ENCODE data around the gene RHOH. TPM values are rescaled to one million over a fixed set of nuclear protein-coding genes. Genes with fewer than 3 reads are reported as not detected.
"Not testable (repeated sequence)": the region's sequence is repeated elsewhere in the genome, so short reads cannot be mapped to it uniquely, and the experiment has no call there.

The RHOH gene
- total RNA-seq, 2 experiments from 2014 or later = 74.7 to 83.6 TPM

- ChIA-PET POLR2A (interaction anchor here (0.6 kb wide), 2 partner anchors 7 to 818 kb away, joined by 3 read pairs; partner anchors contain the start of genes LIAS and RPL9), CTCF (interaction anchor here (0.7 to 2.1 kb wide), 6 partner anchors 11 to 651 kb away, joined by 3 to 7 read pairs (median 4); no protein-coding TSS in a partner anchor)
- Mint-ChIP-seq H3K27me3 (no peaks in the 10 kb centered on the region), H3K9me3 (ENCODE audit: low read depth) (no peaks in the 10 kb centered on the region), H3K4me1 (peaks cover 41% of the 10 kb centered on the region), H3K27ac (no peak overlapping the region), H3K36me3 (ENCODE audit: low read depth) (peaks cover 2% of the 10 kb centered on the region), H3K4me3 (no peak overlapping the region)
- intact Hi-C loops (cut with DNase I, micrococcal nuclease) = no loop called here
- DNase-seq (no peak), ATAC-seq (no peak)
Observed at GRCh38 chr4:40276546-40276945, 79.7 kb downstream of the RHOH start.

GRCh38 chr4:40280586-40280985 is 83.8 kb downstream of the RHOH start:
- CTCF ChIA-PET = no interaction called here
- peak; percentile 49 for DNase-seq
- H3K9me3 Mint-ChIP-seq (ENCODE audit: low read depth) = peaks cover 10% of the 10 kb centered on the region
- H3K4me1 Mint-ChIP-seq = peaks cover 56% of the 10 kb centered on the region
- ATAC-seq = no peak
- H3K27ac Mint-ChIP-seq = peak overlapping the region; percentile 62
- H3K36me3 Mint-ChIP-seq (ENCODE audit: low read depth) = peaks cover 17% of the 10 kb centered on the region
- POLR2A ChIA-PET = no interaction called here
- H3K4me3 Mint-ChIP-seq = no peak overlapping the region
- no peaks in the 10 kb centered on the region for H3K27me3 Mint-ChIP-seq
- intact Hi-C loops (cut with DNase I, micrococcal nuclease) = loop anchor here in 1 of 2 experiments (2.0 kb wide), 1 partner anchor 14 kb away; no protein-coding TSS in a partner anchor

- H3K27me3 Mint-ChIP-seq = no peaks in the 10 kb centered on the region
- H3K27ac Mint-ChIP-seq = peak overlapping the region; percentile 52
- ChIA-PET CTCF (interaction anchor here (1.3 kb wide), 1 partner anchor 8 kb away, joined by 3 read pairs; no protein-coding TSS in a partner anchor), POLR2A (no interaction called here)
- H3K9me3 Mint-ChIP-seq (ENCODE audit: low read depth) = peaks cover 10% of the 10 kb centered on the region
- H3K4me1 Mint-ChIP-seq = peaks cover 55% of the 10 kb centered on the region
- no peak for ATAC-seq
- H3K36me3 Mint-ChIP-seq (ENCODE audit: low read depth) = peaks cover 17% of the 10 kb centered on the region
- intact Hi-C loops (cut with DNase I, micrococcal nuclease) = loop anchor here in 1 of 2 experiments (2.0 kb wide), 1 partner anchor 14 kb away; no protein-coding TSS in a partner anchor
- no peak overlapping the region for H3K4me3 Mint-ChIP-seq
- DNase-seq = no peak
Observed at GRCh38 chr4:40281099-40281498, 84.3 kb downstream of the RHOH start.

GRCh38 chr4:40281913-40282312 is 85.1 kb downstream of the RHOH start:
- CTCF ChIA-PET = interaction anchor here (1.3 kb wide), 1 partner anchor 9 kb away, joined by 3 read pairs; no protein-coding TSS in a partner anchor
- peaks cover 10% of the 10 kb centered on the region for H3K9me3 Mint-ChIP-seq (ENCODE audit: low read depth)
- peaks cover 51% of the 10 kb centered on the region for H3K4me1 Mint-ChIP-seq
- peaks cover 17% of the 10 kb centered on the region for H3K36me3 Mint-ChIP-seq (ENCODE audit: low read depth)
- POLR2A ChIA-PET = no interaction called here
- no peak overlapping the region for H3K4me3 Mint-ChIP-seq
- no peaks in the 10 kb centered on the region for H3K27me3 Mint-ChIP-seq
- DNase-seq (no peak), ATAC-seq (no peak)
- intact Hi-C loops (cut with DNase I, micrococcal nuclease) = loop anchor here in 1 of 2 experiments (2.0 kb wide), 1 partner anchor 15 kb away; no protein-coding TSS in a partner anchor
- peak overlapping the region; percentile 52 for H3K27ac Mint-ChIP-seq

GRCh38 chr4:40282857-40283256 is 86.0 kb downstream of the RHOH start:
- ATAC-seq; H3K4me3 Mint-ChIP-seq; DNase-seq; H3K27me3 Mint-ChIP-seq; intact Hi-C loops (cut with DNase I, micrococcal nuclease): not testable (repeated sequence)
- POLR2A ChIA-PET = interaction anchor here (0.7 to 1.4 kb wide), 2 partner anchors 29 to 34 kb away, joined by 3 to 7 read pairs; no protein-coding TSS in a partner anchor
- Mint-ChIP-seq H3K27ac (peak overlapping the region; percentile 96), H3K4me1 (peaks cover 50% of the 10 kb centered on the region), H3K9me3 (ENCODE audit: low read depth) (peaks cover 10% of the 10 kb centered on the region), H3K36me3 (ENCODE audit: low read depth) (peaks cover 17% of the 10 kb centered on the region)
- CTCF ChIA-PET = interaction anchor here (0.7 to 2.5 kb wide), 5 partner anchors 8 to 27 kb away, joined by 3 to 14 read pairs (median 6); no protein-coding TSS in a partner anchor

GRCh38 chr4:40283413-40283812 is 86.6 kb downstream of the RHOH start:
- H3K4me1 Mint-ChIP-seq = peaks cover 55% of the 10 kb centered on the region
- DNase-seq = peak; percentile 58
- H3K27ac Mint-ChIP-seq = peak overlapping the region; percentile 96
- peak overlapping the region; percentile 38 for H3K4me3 Mint-ChIP-seq
- peak; percentile 62 for ATAC-seq
- CTCF ChIA-PET = interaction anchor here (0.6 to 2.5 kb wide), 12 partner anchors 8 to 93 kb away, joined by 3 to 14 read pairs (median 4); no protein-coding TSS in a partner anchor
- H3K9me3 Mint-ChIP-seq (ENCODE audit: low read depth) = peaks cover 10% of the 10 kb centered on the region
- intact Hi-C loops (cut with DNase I, micrococcal nuclease) = no loop called here
- peaks cover 17% of the 10 kb centered on the region for H3K36me3 Mint-ChIP-seq (ENCODE audit: low read depth)
- POLR2A ChIA-PET = interaction anchor here (0.6 to 1.4 kb wide), 4 partner anchors 34 to 416 kb away, joined by 3 to 9 read pairs (median 7); no protein-coding TSS in a partner anchor
- no peaks in the 10 kb centered on the region for H3K27me3 Mint-ChIP-seq

- peaks cover 17% of the 10 kb centered on the region for H3K36me3 Mint-ChIP-seq (ENCODE audit: low read depth)
- H3K27ac Mint-ChIP-seq = peak overlapping the region; percentile 96
- ChIA-PET CTCF (interaction anchor here (0.6 to 2.5 kb wide), 16 partner anchors 7 to 93 kb away, joined by 3 to 14 read pairs (median 4); no protein-coding TSS in a partner anchor), POLR2A (interaction anchor here (0.6 to 1.4 kb wide), 4 partner anchors 33 to 416 kb away, joined by 3 to 9 read pairs (median 7); no protein-coding TSS in a partner anchor)
- H3K9me3 Mint-ChIP-seq (ENCODE audit: low read depth) = peaks cover 10% of the 10 kb centered on the region
- DNase-seq (peak; percentile 89), ATAC-seq (peak; percentile 94)
- peaks cover 60% of the 10 kb centered on the region for H3K4me1 Mint-ChIP-seq
- intact Hi-C loops (cut with DNase I, micrococcal nuclease) = loop anchor here (1.0 to 2.0 kb wide), 8 partner anchors 17 to 625 kb away; no protein-coding TSS in a partner anchor
- H3K27me3 Mint-ChIP-seq = no peaks in the 10 kb centered on the region
- peak overlapping the region; percentile 38 for H3K4me3 Mint-ChIP-seq
Observed at GRCh38 chr4:40283968-40284367, 87.1 kb downstream of the RHOH start.

GRCh38 chr4:40285692-40286091 is 88.9 kb downstream of the RHOH start:
- H3K27ac Mint-ChIP-seq = peak overlapping the region; percentile 45
- H3K36me3 Mint-ChIP-seq (ENCODE audit: low read depth) = peaks cover 17% of the 10 kb centered on the region
- peaks cover 72% of the 10 kb centered on the region for H3K4me1 Mint-ChIP-seq
- no peaks in the 10 kb centered on the region for H3K27me3 Mint-ChIP-seq
- CTCF ChIA-PET = interaction anchor here (0.8 to 1.3 kb wide), 2 partner anchors 24 to 28 kb away, joined by 3 to 4 read pairs; no protein-coding TSS in a partner anchor
- no peak overlapping the region for H3K4me3 Mint-ChIP-seq
- POLR2A ChIA-PET = no interaction called here
- peaks cover 10% of the 10 kb centered on the region for H3K9me3 Mint-ChIP-seq (ENCODE audit: low read depth)
- intact Hi-C loops (cut with DNase I, micrococcal nuclease) = loop anchor here in 1 of 2 experiments (2.0 kb wide), 2 partner anchors 15 to 31 kb away; no protein-coding TSS in a partner anchor
- DNase-seq (no peak), ATAC-seq (no peak)

- DNase-seq = no peak
- H3K27ac Mint-ChIP-seq = peak overlapping the region; percentile 86
- CTCF ChIA-PET = interaction anchor here (0.8 to 1.6 kb wide), 4 partner anchors 10 to 47 kb away, joined by 3 to 6 read pairs (median 4); no protein-coding TSS in a partner anchor
- H3K9me3 Mint-ChIP-seq (ENCODE audit: low read depth) = peaks cover 3% of the 10 kb centered on the region
- POLR2A ChIA-PET = interaction anchor here (0.7 kb wide), 1 partner anchor 542 kb away, joined by 4 read pairs; no protein-coding TSS in a partner anchor
- intact Hi-C loops (cut with DNase I, micrococcal nuclease) = no loop called here
- peaks cover 4% of the 10 kb centered on the region for H3K36me3 Mint-ChIP-seq (ENCODE audit: low read depth)
- H3K4me3 Mint-ChIP-seq = no peak overlapping the region
- no peak for ATAC-seq
- no peaks in the 10 kb centered on the region for H3K27me3 Mint-ChIP-seq
- H3K4me1 Mint-ChIP-seq = peaks cover 64% of the 10 kb centered on the region
Observed at GRCh38 chr4:40288566-40288965, 91.7 kb downstream of the RHOH start.

- intact Hi-C loops (cut with DNase I, micrococcal nuclease) = no loop called here
Observed at GRCh38 chr4:40289366-40290188, 92.7 kb downstream of the RHOH start.

More at GRCh38 chr4:40289366-40290188, 92.7 kb downstream of the RHOH start:
- DNase-seq = no peak
- no peaks in the 10 kb centered on the region for H3K27me3 Mint-ChIP-seq
- peaks cover 54% of the 10 kb centered on the region for H3K4me1 Mint-ChIP-seq
- peak; percentile 63 for ATAC-seq
- peaks cover 3% of the 10 kb centered on the region for H3K9me3 Mint-ChIP-seq (ENCODE audit: low read depth)
- ChIA-PET POLR2A (interaction anchor here (0.7 kb wide), 1 partner anchor 541 kb away, joined by 4 read pairs; no protein-coding TSS in a partner anchor), CTCF (interaction anchor here (0.8 to 2.8 kb wide), 9 partner anchors 11 to 122 kb away, joined by 3 to 10 read pairs (median 7); no protein-coding TSS in a partner anchor)
- peak overlapping the region; percentile 29 for H3K4me3 Mint-ChIP-seq
- H3K27ac Mint-ChIP-seq = peak overlapping the region; percentile 86
- H3K36me3 Mint-ChIP-seq (ENCODE audit: low read depth) = no peaks in the 10 kb centered on the region

All from activated CD4-positive, alpha-beta T cell treated with anti-CD3 and anti-CD28 coated beads for 36 hours (primary cell).